Measurements from ENCODE around the gene COMMD1.
A peak's percentile ranks its signal among the peaks of the same experiment; 100 is the strongest.
"Not testable (repeated sequence)": the region's sequence is repeated elsewhere in the genome, so short reads cannot be mapped to it uniquely, and the experiment has no call there.

COMMD1 gene

GRCh38 chr2:61966087-61966727 is 60.7 kb downstream of the COMMD1 start:
- DNase-seq, result no peak

- DNase-seq, result no peak
These were observed 61.8 kb downstream of the COMMD1 start for GRCh38 chr2:61967262-61967661.

GRCh38 chr2:61969376-61969775 is 63.9 kb downstream of the COMMD1 start:
- DNase-seq, result no peak

GRCh38 chr2:61970807-61971556 is 65.5 kb downstream of the COMMD1 start:
- no peak for DNase-seq

- no peak for DNase-seq
These were observed 73.0 kb downstream of the COMMD1 start for GRCh38 chr2:61978522-61978921.

- DNase-seq, result no peak
These were observed 75.3 kb downstream of the COMMD1 start for GRCh38 chr2:61980758-61981157.

GRCh38 chr2:61984682-61985081 is 79.2 kb downstream of the COMMD1 start:
- no peak for DNase-seq

GRCh38 chr2:61988462-61989366 is 83.2 kb downstream of the COMMD1 start:
- DNase-seq, result no peak

- DNase-seq, result peak; percentile 16 to 37
These were observed 88.0 kb downstream of the COMMD1 start for GRCh38 chr2:61993422-61994024.

- DNase-seq, result no peak
These were observed 89.1 kb downstream of the COMMD1 start for GRCh38 chr2:61994531-61994930.

- no peak for DNase-seq
These were observed 89.6 kb downstream of the COMMD1 start for GRCh38 chr2:61995065-61995464.

- no peak for DNase-seq
These were observed 90.0 kb downstream of the COMMD1 start for GRCh38 chr2:61995515-61995914.

- no peak for DNase-seq
These were observed 93.0 kb downstream of the COMMD1 start for GRCh38 chr2:61998426-61998825.

- no peak for DNase-seq
These were observed 95.1 kb downstream of the COMMD1 start for GRCh38 chr2:62000538-62000937.

GRCh38 chr2:62001431-62001830 is 96.0 kb downstream of the COMMD1 start:
- DNase-seq, result no peak

- not testable (repeated sequence) for DNase-seq
These were observed 99.0 kb downstream of the COMMD1 start for GRCh38 chr2:62004428-62004827.

GRCh38 chr2:62007555-62007954 is 102.1 kb downstream of the COMMD1 start:
- no peak for DNase-seq

- no peak for DNase-seq
These were observed 105.3 kb downstream of the COMMD1 start for GRCh38 chr2:62010632-62011256.

GRCh38 chr2:62013641-62014040 is 108.2 kb downstream of the COMMD1 start:
- DNase-seq, result no peak

GRCh38 chr2:62014102-62014501 is 108.6 kb downstream of the COMMD1 start:
- no peak for DNase-seq

- no peak for DNase-seq
These were observed 111.5 kb downstream of the COMMD1 start for GRCh38 chr2:62016957-62017356.

GRCh38 chr2:62029910-62030309 is 124.4 kb downstream of the COMMD1 start:
- no peak for DNase-seq

GRCh38 chr2:62030902-62031301 is 125.4 kb downstream of the COMMD1 start:
- DNase-seq, result no peak

All from CD4-positive, alpha-beta T cell treated with Interleukin-1 beta for 1 hour (primary cell).